Neural progenitor cell (in vitro differentiated cells): ENCODE data around the gene NEIL1. TPM values are rescaled to one million over a fixed set of nuclear protein-coding genes. Genes with fewer than 3 reads are reported as not detected.

Experiments
- DNase-seq: peaks from one replicate; pipeline ENCODE4 v3.0.0-alpha.2; 2016; ENCODE audit warnings: low spot score
- H2AFZ ChIP-seq: fragments of 200-600 bp; sonication (generic); replicated peaks from 2 replicates; pipeline ENCODE4 v1.6.1; 2016; ENCODE audit warnings: antibody characterized with exemption
- H3F3A ChIP-seq: fragments of 200-600 bp; sonication (generic); 2 replicates; pipeline ENCODE4 v1.6.1; 2016; ENCODE audit warnings: antibody characterized with exemption, low read depth
- H3K27ac ChIP-seq: fragments of 200-600 bp; sonication (generic); 2 replicates; pipeline ENCODE4 v1.5.1; 2016; ENCODE audit warnings: mild to moderate bottlenecking
- H3K27me3 ChIP-seq: fragments of 200-600 bp; sonication (generic); 2 replicates; pipeline ENCODE4 v1.6.1; 2016; ENCODE audit warnings: mild to moderate bottlenecking, moderate library complexity
- H3K36me3 ChIP-seq: fragments of 200-600 bp; sonication (generic); 2 replicates; pipeline ENCODE4 v1.5.1; 2016
- H3K4me1 ChIP-seq: fragments of 200-600 bp; sonication (generic); 2 replicates; pipeline ENCODE4 v1.6.1; 2016; ENCODE audit warnings: mixed run types
- H3K4me2 ChIP-seq: fragments of 200-600 bp; sonication (generic); 2 replicates; pipeline ENCODE4 v1.6.1; 2016
- H3K4me3 ChIP-seq: fragments of 200-600 bp; sonication (generic); 2 replicates; pipeline ENCODE4 v1.5.1; 2016
- H3K79me2 ChIP-seq: fragments of 200-600 bp; sonication (generic); 2 replicates; pipeline ENCODE4 v1.6.1; 2016; ENCODE audit warnings: low read depth
- H3K9ac ChIP-seq: fragments of 200-600 bp; sonication (generic); 2 replicates; pipeline ENCODE4 v1.6.1; 2016
- H3K9me3 ChIP-seq: fragments of 200-600 bp; sonication (generic); 2 replicates; pipeline ENCODE4 v1.5.1; 2016; ENCODE audit warnings: low read depth
- H4K20me1 ChIP-seq: fragments of 200-600 bp; sonication (generic); 2 replicates; pipeline ENCODE4 v1.6.1; 2016; ENCODE audit warnings: low read depth
- H3K27ac Mint-ChIP-seq: 3 replicates; pipeline ENCODE4 v1.8.0; 2021; ENCODE audit warnings: mixed read lengths
- H3K27me3 Mint-ChIP-seq: 2 replicates; pipeline ENCODE4 v1.8.0; 2022; ENCODE audit warnings: low read depth, mild to moderate bottlenecking, inconsistent platforms, moderate library complexity, mixed read lengths; ENCODE audit not compliant: insufficient read depth
- H3K36me3 Mint-ChIP-seq: 3 replicates; pipeline ENCODE4 v1.8.0; 2021; ENCODE audit warnings: mixed read lengths
- H3K4me1 Mint-ChIP-seq: 3 replicates; pipeline ENCODE4 v1.8.0; 2021; ENCODE audit warnings: mixed read lengths
- H3K4me3 Mint-ChIP-seq: 3 replicates; pipeline ENCODE4 v1.8.0; 2021; ENCODE audit warnings: mild to moderate bottlenecking, moderate library complexity, mixed read lengths
- H3K9me3 Mint-ChIP-seq: 3 replicates; pipeline ENCODE4 v1.8.0; 2020; ENCODE audit warnings: mixed read lengths
- CTCF ChIP-seq: fragments of 200-600 bp; sonication (generic); IDR thresholded peaks from 2 replicates; pipeline ENCODE4 v1.5.1; 2017; ENCODE audit warnings: antibody characterized with exemption, mild to moderate bottlenecking
- EZH2 ChIP-seq: fragments of 200-600 bp; sonication (generic); IDR thresholded peaks from 2 replicates; pipeline ENCODE4 v1.6.1; 2017; ENCODE audit warnings: antibody characterized with exemption, mild to moderate bottlenecking, moderate library complexity
- EZH2phosphoT487 ChIP-seq: fragments of 200-600 bp; sonication (generic); IDR thresholded peaks from 2 replicates; pipeline ENCODE4 v1.6.1; 2017; ENCODE audit warnings: antibody characterized with exemption
- microRNA counts: library from miRNA; unstranded; fragments of <30 nt; microRNA quantifications from one replicate; lab custom pipeline; 2016
- microRNA-seq: library from miRNA; unstranded; fragments of <30 nt; microRNA quantifications from one replicate; pipeline ENCODE4, GENCODE V29; 2016
- total RNA-seq: library from RNA; depleted of rRNA; stranded (reverse); fragments of >200 nt; gene quantifications from 2 replicates; pipeline ENCODE4 v1.2.3, GENCODE V29; 2015; ENCODE audit warnings: low replicate concordance

The NEIL1 gene
- total RNA-seq, 1 donor from 2014 or later = 11.2 TPM

GRCh38 chr15:75397494-75397893 is 50.7 kb downstream of the NEIL1 start:
- no peak for DNase-seq
- TF ChIP-seq EZH2 = no peak
- no peak for TF ChIP-seq EZH2phosphoT487
- no peak for TF ChIP-seq CTCF
- Histone ChIP-seq H3K9me3 (no peaks in the 10 kb centered on the region), H3K4me3 (no peak overlapping the region), H3K9ac (no peak overlapping the region), H3K36me3 (peaks cover 33% of the 10 kb centered on the region), H3K4me2 (no peak overlapping the region), H2AFZ (no peak overlapping the region), H3K27ac (no peak overlapping the region), H3K27me3 (no peaks in the 10 kb centered on the region), H3K79me2 (peaks cover 17% of the 10 kb centered on the region), H3F3A (no peaks in the 10 kb centered on the region), H4K20me1 (peaks cover 23% of the 10 kb centered on the region), H3K4me1 (no peaks in the 10 kb centered on the region)
- no peaks in the 10 kb centered on the region for H3K9me3 Mint-ChIP-seq
- H3K4me1 Mint-ChIP-seq = no peaks in the 10 kb centered on the region
- peaks cover 33% of the 10 kb centered on the region for H3K36me3 Mint-ChIP-seq
- no peak overlapping the region for H3K4me3 Mint-ChIP-seq
- H3K27ac Mint-ChIP-seq = no peak overlapping the region
- H3K27me3 Mint-ChIP-seq = no peaks in the 10 kb centered on the region

- peaks cover 43% of the 10 kb centered on the region for H3K36me3 Mint-ChIP-seq
Observed at GRCh38 chr15:75403892-75404291, 57.1 kb downstream of the NEIL1 start.

More at GRCh38 chr15:75403892-75404291, 57.1 kb downstream of the NEIL1 start:
- Histone ChIP-seq H3F3A (no peaks in the 10 kb centered on the region), H3K9me3 (no peaks in the 10 kb centered on the region), H2AFZ (no peak overlapping the region), H3K27me3 (no peaks in the 10 kb centered on the region), H4K20me1 (peaks cover 6% of the 10 kb centered on the region), H3K27ac (no peak overlapping the region), H3K4me3 (no peak overlapping the region), H3K36me3 (peaks cover 25% of the 10 kb centered on the region), H3K4me2 (no peak overlapping the region), H3K79me2 (peaks cover 5% of the 10 kb centered on the region), H3K4me1 (no peaks in the 10 kb centered on the region), H3K9ac (no peak overlapping the region)
- Mint-ChIP-seq H3K9me3 (no peaks in the 10 kb centered on the region), H3K4me1 (no peaks in the 10 kb centered on the region), H3K4me3 (no peak overlapping the region), H3K27me3 (no peaks in the 10 kb centered on the region), H3K27ac (no peak overlapping the region)
- no peak for DNase-seq
- TF ChIP-seq EZH2 = no peak
- TF ChIP-seq EZH2phosphoT487 = no peak
- TF ChIP-seq CTCF = no peak

MicroRNAs encoded within 50 kb of the gene (microRNA counts, 767-probe panel; counts per million panel counts)
- microRNA hsa-miR-631 (lab: Ali Mortazavi, UCI) = 460 counts per million, percentile 90 among the panel's probes with 10 or more counts

Small RNA genes lying within 50 kb of the gene (microRNA-seq; reads per million reads assigned to microRNA genes)
- gene MIR631 = not detected

Other genes with a start within 250 kb of the NEIL1 start
- gene C15orf39, start 145.2 kb upstream of the NEIL1 start, total RNA-seq = 1.2 and 7.1 TPM in 2 replicates
- gene GOLGA6C, start 88.7 kb upstream of the NEIL1 start, total RNA-seq = not detected in 2 replicates
- not detected in 2 replicates for gene GOLGA6D, start 64.2 kb upstream of the NEIL1 start, total RNA-seq
- 36.4 and 72.6 TPM in 2 replicates for gene COMMD4, start 11.0 kb upstream of the NEIL1 start, total RNA-seq
- 76.8 and 164 TPM in 2 replicates for gene MAN2C1, start 21.6 kb downstream of the NEIL1 start, total RNA-seq
- gene SIN3A, start 104.7 kb downstream of the NEIL1 start, total RNA-seq = 69.0 and 86.1 TPM in 2 replicates
- gene PTPN9, start 232.3 kb downstream of the NEIL1 start, total RNA-seq = 8.6 and 11.4 TPM in 2 replicates